GM19238 (cell line): ENCODE results near the gene FLT4.
"Not testable (repeated sequence)": the region's sequence is repeated elsewhere in the genome, so short reads cannot be mapped to it uniquely, and the experiment has no call there.

Experiments used
- DNase-seq: peaks from one replicate; pipeline ENCODE4 v3.0.0; 2011; ENCODE audit warnings: low spot score; ENCODE audit not compliant: insufficient read length

FLT4 gene

DNA sequence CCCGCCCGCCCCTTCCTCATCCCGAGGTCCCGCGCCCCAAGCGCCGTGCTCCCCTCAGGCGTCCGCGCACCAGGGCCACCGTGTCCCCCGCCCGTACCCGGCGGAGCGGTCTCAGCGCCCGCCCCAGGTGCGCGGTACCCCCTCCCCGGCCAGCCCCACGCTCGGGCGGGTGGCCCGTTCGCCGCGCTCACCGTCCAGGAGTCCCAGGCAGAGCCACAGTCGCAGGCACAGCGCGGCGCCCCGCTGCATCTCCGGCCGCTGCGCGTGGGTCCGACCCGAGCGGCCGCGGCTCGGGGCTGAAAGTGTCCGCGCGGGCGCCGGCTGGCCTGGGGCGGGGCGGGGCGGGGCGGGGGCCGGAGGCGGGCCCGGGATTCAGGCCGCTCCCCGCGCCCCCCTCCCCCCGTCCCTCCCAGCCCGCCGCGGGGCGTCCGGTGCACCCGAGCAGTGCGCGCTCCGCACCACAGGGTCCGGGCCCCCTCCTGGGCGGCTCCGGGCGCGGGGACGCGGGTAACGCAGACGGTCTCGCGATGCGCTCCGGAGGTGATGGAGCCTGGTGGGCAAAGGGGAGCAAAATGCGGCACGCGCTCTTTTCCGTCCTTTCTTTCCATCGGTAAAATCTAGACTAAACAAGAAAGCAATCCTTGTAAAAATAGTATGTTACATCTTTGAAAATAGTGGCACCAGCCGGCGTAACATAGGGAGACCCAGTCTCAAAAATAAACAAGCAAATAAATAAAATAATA is at the start of gene FLT4:
TSS of gene FLT4 (minus strand) at position 304 of the 743 bp plus-strand sequence. CDS start at position 249, 55 bp downstream.
- no peak for DNase-seq

DNA sequence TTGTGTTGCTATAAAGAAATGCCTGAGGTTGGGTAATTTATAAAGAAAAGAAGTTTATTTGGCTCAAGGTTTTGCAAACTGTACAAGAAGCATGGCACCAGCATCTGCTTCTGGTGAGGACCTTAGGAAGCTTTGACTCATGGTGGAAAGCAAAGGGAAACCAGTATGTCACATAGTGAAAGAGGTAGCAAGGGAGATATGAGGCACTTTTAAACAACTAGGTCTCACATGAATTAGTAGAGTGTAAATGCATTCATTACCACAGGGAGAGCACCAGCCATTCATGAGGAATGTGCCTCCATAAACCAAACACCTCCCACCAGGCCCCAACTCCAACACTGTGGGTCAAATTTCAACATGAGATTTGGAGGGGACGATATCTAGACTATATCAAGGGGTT is 49.6 kb upstream of the FLT4 start:
- no peak for DNase-seq

DNA sequence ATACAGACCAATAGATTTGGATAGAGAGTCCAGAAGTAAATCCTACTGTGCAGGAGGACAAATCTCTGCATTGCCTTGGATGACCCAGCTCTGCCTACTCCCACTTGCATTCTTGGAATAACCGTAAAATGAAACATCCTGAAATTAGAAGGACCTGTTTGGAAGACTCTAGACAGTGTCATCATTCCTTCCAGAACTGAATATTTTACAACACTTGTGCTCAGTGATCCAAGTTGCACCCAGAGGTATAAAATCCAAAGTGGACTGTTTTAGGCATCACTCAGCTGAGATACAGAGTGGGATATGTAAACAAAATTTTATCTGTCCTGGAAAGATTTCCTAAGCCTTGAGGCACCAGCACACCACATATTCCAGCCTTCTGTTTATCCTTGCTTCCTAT is 46.7 kb upstream of the FLT4 start:
- DNase-seq, result no peak

- no peak for DNase-seq
These were observed 43.0 kb upstream of the FLT4 start for GRCh38 chr5:180692429-180692828.

- no peak for DNase-seq
These were observed 41.6 kb upstream of the FLT4 start for GRCh38 chr5:180691046-180691445.

GRCh38 chr5:180690562-180690961 is 41.2 kb upstream of the FLT4 start:
- no peak for DNase-seq

GRCh38 chr5:180689775-180690174 is 40.4 kb upstream of the FLT4 start:
- no peak for DNase-seq

DNA sequence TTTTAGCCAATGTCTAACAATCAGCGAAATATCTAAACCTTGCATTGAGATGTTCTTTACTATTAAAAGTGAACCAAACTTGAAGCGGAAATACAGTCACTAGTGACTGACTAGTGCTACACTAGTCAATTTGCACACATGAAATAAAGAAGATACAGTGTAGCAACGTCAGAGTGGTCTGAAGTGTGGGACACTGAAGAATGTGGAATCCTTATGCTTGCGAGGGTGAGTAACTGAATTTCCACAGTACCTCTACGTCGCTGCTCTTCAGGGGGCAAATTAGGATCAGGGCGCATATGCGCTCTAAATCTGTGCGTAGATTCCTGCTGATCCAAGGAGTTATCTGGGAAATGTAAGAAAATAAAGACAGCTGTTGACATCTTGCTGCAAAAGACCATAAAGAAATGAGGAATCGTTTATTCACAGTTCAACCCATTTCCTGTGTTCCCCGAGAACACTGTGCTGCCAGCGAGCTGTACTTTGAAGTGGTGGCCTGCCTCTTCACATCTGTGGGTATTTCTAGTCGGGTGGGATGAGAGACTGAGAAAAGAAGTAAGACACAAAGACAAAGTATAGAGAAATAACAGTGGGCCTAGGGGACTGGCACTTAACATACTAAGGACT is 39.8 kb upstream of the FLT4 start:
- no peak for DNase-seq

GRCh38 chr5:180688330-180689070 is 39.1 kb upstream of the FLT4 start:
- DNase-seq, result no peak

- DNase-seq, result not testable (repeated sequence)
These were observed 37.4 kb upstream of the FLT4 start for GRCh38 chr5:180686799-180687198.

GRCh38 chr5:180684623-180685161 is 35.3 kb upstream of the FLT4 start:
- DNase-seq, result no peak

DNA sequence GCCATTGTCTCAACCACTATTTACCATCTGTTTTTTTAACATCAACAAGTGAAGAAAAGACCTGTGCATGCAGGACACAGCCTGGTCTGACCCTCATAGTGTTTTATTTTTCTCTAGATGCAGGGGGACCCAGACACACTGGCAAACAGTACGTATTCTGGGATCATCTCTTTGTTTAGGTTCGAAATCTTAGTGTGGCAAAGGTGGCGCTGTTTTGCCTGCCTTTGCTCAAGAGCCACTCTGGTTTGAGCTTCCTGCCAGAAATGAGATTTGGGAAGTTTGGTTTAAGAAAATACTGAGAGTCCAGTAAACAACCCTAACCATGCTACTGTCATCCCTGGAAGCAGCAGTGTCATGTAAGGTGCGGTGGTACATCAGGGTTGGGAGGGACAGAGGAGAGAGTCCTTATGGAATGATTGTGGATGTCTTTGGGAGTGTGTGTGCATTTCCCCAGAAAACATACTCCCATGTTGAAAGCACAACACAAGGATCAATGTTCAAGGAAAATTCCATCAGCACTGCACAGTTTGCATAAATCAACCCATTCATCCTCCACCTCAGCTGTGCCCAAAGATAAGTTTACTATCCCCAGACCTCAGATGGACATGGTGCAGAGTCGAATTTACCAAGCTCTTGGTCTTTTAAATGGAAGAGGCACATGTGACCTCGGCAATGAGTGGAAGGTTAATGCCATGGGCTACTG is 34.0 kb upstream of the FLT4 start:
- DNase-seq, result no peak

GRCh38 chr5:180682560-180682959 is 33.2 kb upstream of the FLT4 start:
- DNase-seq, result no peak

- not testable (repeated sequence) for DNase-seq
These were observed 32.6 kb upstream of the FLT4 start for GRCh38 chr5:180682008-180682407.

DNA sequence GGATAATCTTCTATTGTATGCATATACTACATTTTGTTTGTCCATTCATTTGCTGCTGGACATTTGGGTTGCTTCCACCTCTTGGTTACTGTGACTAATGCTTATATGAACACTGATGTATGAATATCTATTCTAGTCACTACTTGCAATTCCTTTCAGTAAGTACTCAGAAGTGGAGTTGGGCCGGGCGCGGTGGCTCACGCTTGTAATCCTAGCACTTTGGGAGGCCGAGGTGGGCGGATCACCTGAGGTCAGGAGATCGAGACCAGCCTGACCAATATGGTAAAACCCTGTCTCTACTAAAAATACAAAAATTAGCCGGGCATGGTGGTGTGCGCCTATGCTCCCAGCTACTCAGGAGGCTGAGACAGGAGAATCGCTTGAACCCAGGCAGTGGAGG is 28.9 kb upstream of the FLT4 start:
- DNase-seq, result not testable (repeated sequence)

- no peak for DNase-seq
These were observed 25.7 kb upstream of the FLT4 start for GRCh38 chr5:180675036-180675635.

- not testable (repeated sequence) for DNase-seq
These were observed 24.7 kb upstream of the FLT4 start for GRCh38 chr5:180674090-180674475.

GRCh38 chr5:180673371-180674089 is 24.1 kb upstream of the FLT4 start:
- no peak for DNase-seq

DNA sequence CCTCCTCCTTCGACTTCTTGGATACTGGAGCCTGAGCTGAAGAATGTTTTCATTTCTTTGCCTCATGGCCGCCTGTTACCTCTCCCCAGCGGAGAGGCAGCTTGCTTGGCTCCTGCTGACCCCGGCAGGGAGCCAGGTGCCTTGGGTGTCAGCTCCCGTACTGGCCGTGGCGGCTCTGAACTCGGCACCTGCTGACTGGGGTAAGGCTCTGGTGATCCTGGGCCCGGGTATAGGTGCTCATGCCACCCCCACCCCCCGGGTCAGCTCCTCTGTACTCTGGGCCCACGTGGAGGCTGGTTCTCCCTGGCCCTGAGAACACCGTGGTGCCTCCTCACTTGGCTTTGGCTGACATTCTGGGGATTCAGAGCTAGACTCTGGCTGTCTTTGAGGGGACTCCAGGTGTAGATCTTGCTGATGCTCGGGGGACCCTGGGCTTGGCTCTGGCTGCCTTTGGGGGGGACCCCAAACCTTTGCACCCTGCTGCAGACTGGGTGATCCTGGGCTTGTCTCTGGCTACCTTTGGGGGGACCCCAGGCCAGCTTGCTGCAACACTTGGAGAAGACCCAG is 22.6 kb upstream of the FLT4 start:
- DNase-seq, result not testable (repeated sequence)
